ENCODE results near the gene RBCK1. TPM values are rescaled to one million over a fixed set of nuclear protein-coding genes. Genes with fewer than 3 reads are reported as not detected.
A peak's percentile ranks its signal among the peaks of the same experiment; 100 is the strongest.

Gene RBCK1
- polyA plus RNA-seq, 3 donors: 66.8 to 110 (median 70.8) TPM

- peaks cover 0 to 1% (median 0%) of the 10 kb centered on the region in 3 donors for H3K27me3 Mint-ChIP-seq (ENCODE audit: low read depth in 3 of 3)
- no peak overlapping the region for H3K9ac ChIP-seq (ENCODE audit: insufficient read depth, low read length, poor library complexity, severe bottlenecking)
- intact Hi-C loops (cut with micrococcal nuclease): no loop called here
- 98% methylated on average over 12 of the region's 13 CpGs for WGBS (ENCODE audit: insufficient coverage)
- H3K79me2 ChIP-seq (ENCODE audit: insufficient read depth, low read length): peaks cover 6% of the 10 kb centered on the region
- no peak overlapping the region for H2AFZ ChIP-seq (ENCODE audit: insufficient read depth, low read depth, low read length, poor library complexity, severe bottlenecking)
- peaks cover 65 to 94% of the 10 kb centered on the region in 2 donors for H3K36me3 ChIP-seq (replicated peaks in 1 of 2; ENCODE audit: control insufficient read depth in 1 of 2, insufficient read depth in 2 of 2, low read length in 2 of 2)
- H3K9me3 Mint-ChIP-seq: no peaks in the 10 kb centered on the region
- no peak for DNase-seq
- H3K4me1 ChIP-seq (ENCODE audit: control insufficient read depth in 1 of 2, insufficient read depth in 2 of 2, low read length in 2 of 2): peaks cover 19 to 20% of the 10 kb centered on the region in 2 donors
- H4K20me1 ChIP-seq (ENCODE audit: insufficient read depth, low read length): peaks cover 28% of the 10 kb centered on the region
- no peak overlapping the region for H3K27ac Mint-ChIP-seq
- H3K27me3 ChIP-seq (ENCODE audit: control insufficient read depth in 2 of 2, insufficient read depth in 2 of 2, low read length in 2 of 2): no peaks in the 10 kb centered on the region
- no peaks in the 10 kb centered on the region for H3K9me3 ChIP-seq (replicated peaks in 1 of 2; ENCODE audit: control insufficient read depth in 1 of 2, insufficient read depth in 1 of 2, low read length in 2 of 2)
- peaks cover 29% of the 10 kb centered on the region for H3K4me1 Mint-ChIP-seq
- H3K27ac ChIP-seq (ENCODE audit: low read depth in 1 of 2, low read length in 2 of 2): no peak overlapping the region
- TF ChIP-seq CTCF (IDR thresholded peaks at IDR 0.05): no peak
- peaks cover 68 to 90% of the 10 kb centered on the region in 2 donors for H3K36me3 Mint-ChIP-seq
- no peak overlapping the region for H3K4me3 ChIP-seq (replicated peaks in 1 of 3; ENCODE audit: low read depth in 2 of 3, low read length in 3 of 3)
- no peak overlapping the region for H3K4me3 Mint-ChIP-seq
- no peak overlapping the region for H3K4me2 ChIP-seq (replicated peaks; ENCODE audit: extremely low read depth, low read length, poor library complexity, severe bottlenecking)
Observed at GRCh38 chr20:440636-441035, 32.5 kb downstream of the RBCK1 start.

DNA sequence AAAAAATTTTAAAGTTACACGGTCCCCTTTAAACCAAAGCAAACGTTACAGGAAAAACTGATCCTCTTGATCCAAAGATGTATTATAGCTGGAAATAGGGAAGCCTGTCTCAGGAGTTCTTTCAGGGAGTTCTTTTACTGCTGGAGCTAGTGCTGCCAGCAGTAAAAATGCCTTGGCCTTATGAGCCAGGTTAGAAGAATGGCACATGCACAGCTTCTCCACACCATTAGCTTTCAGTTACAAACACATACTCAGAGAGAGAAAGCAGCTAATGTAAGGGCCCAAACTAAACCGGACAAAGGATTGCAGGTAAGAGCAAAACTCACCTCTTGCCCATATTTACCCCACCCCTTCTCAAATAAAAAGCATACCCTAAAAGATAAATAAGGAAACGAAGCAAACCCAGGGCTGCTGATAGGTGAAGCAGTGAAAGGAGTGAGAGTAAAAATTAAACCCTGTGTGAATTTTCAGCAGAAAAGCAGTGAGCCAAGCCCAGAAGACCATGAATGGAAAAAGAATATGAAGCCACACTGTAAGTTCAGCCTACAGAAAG is 35.2 kb downstream of the RBCK1 start:
- no peaks in the 10 kb centered on the region for H3K27me3 ChIP-seq (ENCODE audit: control insufficient read depth in 2 of 2, insufficient read depth in 2 of 2, low read length in 2 of 2)
- H3K4me3 ChIP-seq (replicated peaks in 1 of 3; ENCODE audit: low read depth in 2 of 3, low read length in 3 of 3): no peak overlapping the region
- H3K9ac ChIP-seq (ENCODE audit: insufficient read depth, low read length, poor library complexity, severe bottlenecking): no peak overlapping the region
- Mint-ChIP-seq H3K4me3 (no peak overlapping the region), H3K36me3 (peaks cover 66 to 86% of the 10 kb centered on the region in 2 donors), H3K27ac (peak overlapping the region in 1 of 7 donors; percentile 18), H3K9me3 (no peaks in the 10 kb centered on the region), H3K27me3 (ENCODE audit: low read depth in 3 of 3) (peaks cover 0 to 1% (median 0%) of the 10 kb centered on the region in 3 donors), H3K4me1 (peaks cover 18% of the 10 kb centered on the region)
- no CpG with 5 or more reads among the region's 4 CpGs for WGBS (ENCODE audit: insufficient coverage)
- no peak for TF ChIP-seq CTCF (IDR thresholded peaks at IDR 0.05)
- peaks cover 49% of the 10 kb centered on the region for H4K20me1 ChIP-seq (ENCODE audit: insufficient read depth, low read length)
- peaks cover 58 to 87% of the 10 kb centered on the region in 2 donors for H3K36me3 ChIP-seq (replicated peaks in 1 of 2; ENCODE audit: control insufficient read depth in 1 of 2, insufficient read depth in 2 of 2, low read length in 2 of 2)
- no peak overlapping the region for H3K4me2 ChIP-seq (replicated peaks; ENCODE audit: extremely low read depth, low read length, poor library complexity, severe bottlenecking)
- DNase-seq: no peak
- peaks cover 13% of the 10 kb centered on the region in 2 donors for H3K4me1 ChIP-seq (ENCODE audit: control insufficient read depth in 1 of 2, insufficient read depth in 2 of 2, low read length in 2 of 2)
- intact Hi-C loops (cut with micrococcal nuclease): no loop called here
- H3K79me2 ChIP-seq (ENCODE audit: insufficient read depth, low read length): peaks cover 25% of the 10 kb centered on the region
- H2AFZ ChIP-seq (ENCODE audit: insufficient read depth, low read depth, low read length, poor library complexity, severe bottlenecking): no peak overlapping the region
- no peak overlapping the region for H3K27ac ChIP-seq (ENCODE audit: low read depth in 1 of 2, low read length in 2 of 2)
- no peaks in the 10 kb centered on the region for H3K9me3 ChIP-seq (replicated peaks in 1 of 2; ENCODE audit: control insufficient read depth in 1 of 2, insufficient read depth in 1 of 2, low read length in 2 of 2)

Measured in CD14-positive monocyte (primary cell).